ENCODE data around the gene SPAAR.
"Not testable (repeated sequence)": the region's sequence is repeated elsewhere in the genome, so short reads cannot be mapped to it uniquely, and the experiment has no call there.

The SPAAR gene

GRCh38 chr9:35882263-35882848, 26.9 kb upstream of the SPAAR start:
- TF ChIP-seq CTCF (conservative IDR thresholded peaks at IDR 0.05; ENCODE audit: low read depth), result peak; percentile 100
- peak; percentile 89 for DNase-seq (ENCODE audit: low spot score)
- ChIA-PET CTCF (interaction anchor here (0.5 to 1.6 kb wide), 31 partner anchors 11 to 279 kb away, joined by 3 to 25 read pairs (median 4); partner anchors contain the start of genes CREB3, HINT2 and HRCT1), POLR2A (ENCODE audit: low non-redundant PET) (interaction anchor here (1.0 kb wide), 1 partner anchor 92 kb away, joined by 3 read pairs; no protein-coding TSS in a partner anchor)
- H3K27ac ChIP-seq, result no peak overlapping the region

- CTCF ChIA-PET, result interaction anchor here (0.6 to 1.6 kb wide), 12 partner anchors 12 to 150 kb away, joined by 3 to 25 read pairs (median 6); partner anchors contain the start of genes CREB3 and HRCT1
- POLR2A ChIA-PET (ENCODE audit: low non-redundant PET), result no interaction called here
- no peak for DNase-seq (ENCODE audit: low spot score)
- H3K27ac ChIP-seq, result no peak overlapping the region
- TF ChIP-seq CTCF (conservative IDR thresholded peaks at IDR 0.05; ENCODE audit: low read depth), result no peak
Observed at GRCh38 chr9:35882996-35883395, 26.3 kb upstream of the SPAAR start.

- DNase-seq (ENCODE audit: low spot score); H3K27ac ChIP-seq; CTCF ChIA-PET; POLR2A ChIA-PET (ENCODE audit: low non-redundant PET): not testable (repeated sequence)
Observed at GRCh38 chr9:35884908-35885307, 24.4 kb upstream of the SPAAR start.

GRCh38 chr9:35891646-35892045, 17.6 kb upstream of the SPAAR start:
- H3K27ac ChIP-seq, result no peak overlapping the region
- CTCF ChIA-PET, result interaction anchor here (1.8 kb wide), 1 partner anchor 11 kb away, joined by 8 read pairs; no protein-coding TSS in a partner anchor
- DNase-seq (ENCODE audit: low spot score), result no peak
- POLR2A ChIA-PET (ENCODE audit: low non-redundant PET), result no interaction called here
- no peak for TF ChIP-seq CTCF (conservative IDR thresholded peaks at IDR 0.05; ENCODE audit: low read depth)

- H3K27ac ChIP-seq, result no peak overlapping the region
- CTCF ChIA-PET, result interaction anchor here (1.8 kb wide), 1 partner anchor 11 kb away, joined by 8 read pairs; no protein-coding TSS in a partner anchor
- no peak for DNase-seq (ENCODE audit: low spot score)
- TF ChIP-seq CTCF (conservative IDR thresholded peaks at IDR 0.05; ENCODE audit: low read depth), result no peak
- POLR2A ChIA-PET (ENCODE audit: low non-redundant PET), result no interaction called here
Observed at GRCh38 chr9:35892051-35892450, 17.2 kb upstream of the SPAAR start.

GRCh38 chr9:35896570-35896969, 12.7 kb upstream of the SPAAR start:
- CTCF ChIA-PET, result interaction anchor here (0.6 to 0.7 kb wide), 3 partner anchors 223 to 969 kb away, joined by 3 to 4 read pairs (median 4); no protein-coding TSS in a partner anchor
- no peak for DNase-seq (ENCODE audit: low spot score)
- no peak overlapping the region for H3K27ac ChIP-seq
- POLR2A ChIA-PET (ENCODE audit: low non-redundant PET), result no interaction called here
- no peak for TF ChIP-seq CTCF (conservative IDR thresholded peaks at IDR 0.05; ENCODE audit: low read depth)

- POLR2A ChIA-PET (ENCODE audit: low non-redundant PET); CTCF ChIA-PET; H3K27ac ChIP-seq; DNase-seq (ENCODE audit: low spot score): not testable (repeated sequence)
Observed at GRCh38 chr9:35897376-35898099, 11.8 kb upstream of the SPAAR start.

All from RWPE1 (cell line).